Measurements from ENCODE around the gene CENPW. TPM values are rescaled to one million over a fixed set of nuclear protein-coding genes. Genes with fewer than 3 reads are reported as not detected.

Gene CENPW
- total RNA-seq (2021): 82.3 and 88.2 TPM in 2 replicates
- long read RNA-seq, transcript CENPW-203 (3 exons, 750 nt): major isoform, 21 of 27 reads
- long read RNA-seq, partial matches to known transcripts: 0 of 27 reads
- long read RNA-seq, other reads (novel, unspliced or antisense): 3 of 27 reads

DNA sequence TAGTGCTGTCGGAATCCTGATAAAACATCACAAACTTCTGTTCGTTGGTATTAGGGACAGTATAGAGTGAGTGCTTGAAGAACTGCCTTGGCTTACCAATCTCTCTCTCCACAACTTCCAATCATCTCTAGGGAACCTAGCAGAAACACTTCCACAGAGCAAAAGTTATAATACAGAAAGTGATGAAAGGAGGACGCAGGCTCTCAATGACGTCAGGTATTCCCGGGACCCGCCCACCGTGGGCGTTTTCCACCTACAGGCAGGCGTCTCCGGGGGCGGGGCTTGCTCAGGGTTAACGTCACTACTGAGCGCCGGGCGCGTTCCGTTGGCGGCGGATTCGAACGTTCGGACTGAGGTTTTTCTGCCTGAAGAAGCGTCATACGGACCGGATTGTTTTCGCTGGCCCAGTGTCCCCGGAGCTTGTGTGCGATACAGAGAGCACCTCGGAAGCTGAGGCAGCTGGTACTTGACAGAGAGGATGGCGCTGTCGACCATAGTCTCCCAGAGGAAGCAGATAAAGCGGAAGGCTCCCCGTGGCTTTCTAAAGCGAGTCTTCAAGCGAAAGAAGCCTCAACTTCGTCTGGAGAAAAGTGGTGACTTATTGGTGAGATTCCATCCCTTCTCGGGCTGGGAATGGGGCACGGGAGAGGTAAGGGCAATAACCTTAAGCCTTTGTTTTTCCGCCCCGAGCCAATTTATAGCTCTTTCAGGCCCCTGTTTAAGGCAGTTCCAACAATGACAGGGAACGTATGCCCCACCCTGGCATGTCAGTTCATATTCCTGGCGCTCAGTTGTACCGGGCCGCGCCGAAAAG lies at the start of gene CENPW:
Gene CENPW (plus strand): TSS at position 320 of the 814 bp plus-strand sequence. CDS start 159 bp downstream, at position 479.
- H3K14ac ChIP-seq (ENCODE audit: insufficient read depth, low read length): 0 out of 2 replicates have a peak within 1 kb of the TSS, but pooled peaks have one; percentile 5
- Mint-ChIP-seq H3K27ac (peak within 1 kb of the TSS in 1 of 3 experiments; percentile 71; a peak in 2 of 7 replicates), H3K9me3 (no peaks in the 10 kb centered on the region), H3K27me3 (ENCODE audit: low read depth) (no peaks in the 10 kb centered on the region), H3K4me3 (no peak within 1 kb of the TSS), H3K36me3 (ENCODE audit: insufficient read depth in 1 of 3, low read depth in 3 of 3) (no peaks in the 10 kb centered on the region), H3K4me1 (peaks cover 29 to 34% of the 10 kb centered on the region in 2 experiments)
- peaks cover 3% of the 10 kb centered on the region for H3K23me2 ChIP-seq (ENCODE audit: insufficient read length, low read depth, low read length, poor library complexity, severe bottlenecking)
- H4K8ac ChIP-seq (replicated peaks; ENCODE audit: insufficient read length, low read depth, low read length): no peak within 1 kb of the TSS
- H3K79me2 ChIP-seq (ENCODE audit: insufficient read depth, low read length): peaks cover 11% of the 10 kb centered on the region; the same call in 1 of the 2 replicates
- no peaks in the 10 kb centered on the region for H4K20me1 ChIP-seq (ENCODE audit: control insufficient read depth, insufficient read depth, insufficient read length)
- peak within 1 kb of the TSS; percentile 77 for H3K4me2 ChIP-seq (ENCODE audit: insufficient read depth, insufficient read length, low read length)
- H2BK5ac ChIP-seq (ENCODE audit: insufficient read length, low read length): peak within 1 kb of the TSS; percentile 0
- H2BK15ac ChIP-seq (ENCODE audit: low read depth, low read length): no peak within 1 kb of the TSS
- peak within 1 kb of the TSS; percentile 58 for H3K9ac ChIP-seq (ENCODE audit: extremely low read depth, insufficient read length, low read length)
- H2AFZ ChIP-seq (ENCODE audit: low read length): peak within 1 kb of the TSS; percentile 98
- H3K27me3 ChIP-seq (ENCODE audit: insufficient read depth, low read length): no peaks in the 10 kb centered on the region
- TF ChIP-seq, protein P1, sequence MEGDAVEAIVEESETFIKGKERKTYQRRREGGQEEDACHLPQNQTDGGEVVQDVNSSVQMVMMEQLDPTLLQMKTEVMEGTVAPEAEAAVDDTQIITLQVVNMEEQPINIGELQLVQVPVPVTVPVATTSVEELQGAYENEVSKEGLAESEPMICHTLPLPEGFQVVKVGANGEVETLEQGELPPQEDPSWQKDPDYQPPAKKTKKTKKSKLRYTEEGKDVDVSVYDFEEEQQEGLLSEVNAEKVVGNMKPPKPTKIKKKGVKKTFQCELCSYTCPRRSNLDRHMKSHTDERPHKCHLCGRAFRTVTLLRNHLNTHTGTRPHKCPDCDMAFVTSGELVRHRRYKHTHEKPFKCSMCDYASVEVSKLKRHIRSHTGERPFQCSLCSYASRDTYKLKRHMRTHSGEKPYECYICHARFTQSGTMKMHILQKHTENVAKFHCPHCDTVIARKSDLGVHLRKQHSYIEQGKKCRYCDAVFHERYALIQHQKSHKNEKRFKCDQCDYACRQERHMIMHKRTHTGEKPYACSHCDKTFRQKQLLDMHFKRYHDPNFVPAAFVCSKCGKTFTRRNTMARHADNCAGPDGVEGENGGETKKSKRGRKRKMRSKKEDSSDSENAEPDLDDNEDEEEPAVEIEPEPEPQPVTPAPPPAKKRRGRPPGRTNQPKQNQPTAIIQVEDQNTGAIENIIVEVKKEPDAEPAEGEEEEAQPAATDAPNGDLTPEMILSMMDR (conservative IDR thresholded peaks at IDR 0.05): no peak
- H4K91ac ChIP-seq (ENCODE audit: insufficient read length, low read depth, low read length): no peak within 1 kb of the TSS
- no peak within 1 kb of the TSS for H3T11ph ChIP-seq (ENCODE audit: low read length)
- no CpG with 5 or more reads among the region's 46 CpGs for WGBS (ENCODE audit: extremely low coverage, insufficient read length, low lambda C conversion rate)
- no peak within 1 kb of the TSS for H3K4ac ChIP-seq (ENCODE audit: low read depth, low read length)
- no peak within 1 kb of the TSS for H4K5ac ChIP-seq (ENCODE audit: insufficient read length, low read depth, low read length)
- H2BK12ac ChIP-seq (ENCODE audit: insufficient read length, low read depth, low read length): no peak within 1 kb of the TSS
- peaks cover 5% of the 10 kb centered on the region; the same call in 1 of the 2 replicates for H3K4me1 ChIP-seq (ENCODE audit: insufficient read depth, low read length)
- H2BK120ac ChIP-seq (ENCODE audit: low read depth, low read length, poor library complexity, severe bottlenecking): no peak within 1 kb of the TSS
- no peak within 1 kb of the TSS for H3K18ac ChIP-seq (ENCODE audit: insufficient read length, low read depth, low read length)
- H2AK5ac ChIP-seq (ENCODE audit: insufficient read length, low read length): no peak within 1 kb of the TSS
- H3K27ac ChIP-seq (ENCODE audit: insufficient read length, low read depth, low read length): peak within 1 kb of the TSS; percentile 70
- H3K56ac ChIP-seq (ENCODE audit: insufficient read length, low read depth, low read length): no peak within 1 kb of the TSS
- H2BK20ac ChIP-seq (ENCODE audit: low read depth, low read length, poor library complexity, severe bottlenecking): no peak within 1 kb of the TSS
- DNase-seq: peak; percentile 95
- no peaks in the 10 kb centered on the region for H3K9me3 ChIP-seq (ENCODE audit: control insufficient read depth, low read depth, low read length)
- no peak within 1 kb of the TSS for H3K23ac ChIP-seq (ENCODE audit: insufficient read length, low read depth, low read length)
- H3K79me1 ChIP-seq (ENCODE audit: insufficient read depth, low read depth, low read length, poor library complexity, severe bottlenecking): no peaks in the 10 kb centered on the region
